ENCODE data around the gene CABCOCO1. TPM values are rescaled to one million over a fixed set of nuclear protein-coding genes. Genes with fewer than 3 reads are reported as not detected.

The CABCOCO1 gene
- total RNA-seq, 4 donors from 2014 or later: 0.94 to 1.6 (median 1.3) TPM

- 71 to 73% methylated on average over 3 of the region's 3 CpGs for WGBS, 2 donors (ENCODE audit: low coverage in 1 of 2)
- ATAC-seq: no peak
- no peak for TF ChIP-seq EP300 (IDR thresholded peaks at IDR 0.05)
- no peak for TF ChIP-seq POLR2A (IDR thresholded peaks at IDR 0.05)
- TF ChIP-seq POLR2AphosphoS5 (IDR thresholded peaks at IDR 0.05): no peak
- TF ChIP-seq CTCF (IDR thresholded peaks at IDR 0.05): no peak
- H3K4me3 ChIP-seq: no peak overlapping the region
- no peaks in the 10 kb centered on the region for H3K36me3 ChIP-seq
- no peaks in the 10 kb centered on the region for H3K9me3 ChIP-seq
- no peak overlapping the region for H3K27ac ChIP-seq
- H3K4me1 ChIP-seq: peaks cover 7 to 43% (median 9%) of the 10 kb centered on the region in 3 donors
- H3K27me3 ChIP-seq: no peaks in the 10 kb centered on the region
Observed at GRCh38 chr10:61757001-61757400, 94.3 kb downstream of the CABCOCO1 start.

GRCh38 chr10:61757525-61758397 lies 95.0 kb downstream of the CABCOCO1 start:
- Histone ChIP-seq H3K27ac (no peak overlapping the region), H3K27me3 (no peaks in the 10 kb centered on the region), H3K4me1 (peaks cover 3 to 36% (median 5%) of the 10 kb centered on the region in 3 donors), H3K9me3 (no peaks in the 10 kb centered on the region), H3K4me3 (no peak overlapping the region), H3K36me3 (no peaks in the 10 kb centered on the region)
- no peak for ATAC-seq
- no peak for TF ChIP-seq POLR2AphosphoS5 (IDR thresholded peaks at IDR 0.05)
- no peak for TF ChIP-seq POLR2A (IDR thresholded peaks at IDR 0.05)
- TF ChIP-seq CTCF (IDR thresholded peaks at IDR 0.05): no peak
- 93 to 97% methylated on average over 2 of the region's 2 CpGs for WGBS, 2 donors (ENCODE audit: low coverage in 1 of 2)

GRCh38 chr10:61758433-61758832 lies 95.7 kb downstream of the CABCOCO1 start:
- no peaks in the 10 kb centered on the region for H3K27me3 ChIP-seq
- no peak overlapping the region for H3K27ac ChIP-seq
- H3K4me1 ChIP-seq: peaks cover 3 to 36% (median 5%) of the 10 kb centered on the region in 3 donors
- no peaks in the 10 kb centered on the region for H3K36me3 ChIP-seq
- 40 to 47% methylated on average over 3 of the region's 3 CpGs for WGBS, 2 donors (ENCODE audit: low coverage in 1 of 2)
- no peak overlapping the region for H3K4me3 ChIP-seq
- no peaks in the 10 kb centered on the region for H3K9me3 ChIP-seq
- TF ChIP-seq CTCF (IDR thresholded peaks at IDR 0.05): no peak
- TF ChIP-seq EP300 (IDR thresholded peaks at IDR 0.05): no peak
- TF ChIP-seq POLR2A (IDR thresholded peaks at IDR 0.05): no peak
- TF ChIP-seq POLR2AphosphoS5 (IDR thresholded peaks at IDR 0.05): no peak
- no peak for ATAC-seq

GRCh38 chr10:61759751-61760150 lies 97.0 kb downstream of the CABCOCO1 start:
- Histone ChIP-seq H3K27me3 (no peaks in the 10 kb centered on the region), H3K36me3 (no peaks in the 10 kb centered on the region), H3K4me1 (peaks cover 0 to 23% (median 5%) of the 10 kb centered on the region in 3 donors), H3K4me3 (no peak overlapping the region), H3K9me3 (no peaks in the 10 kb centered on the region), H3K27ac (no peak overlapping the region)
- TF ChIP-seq POLR2A (IDR thresholded peaks at IDR 0.05) (no peak), CTCF (IDR thresholded peaks at IDR 0.05) (no peak), EP300 (IDR thresholded peaks at IDR 0.05) (no peak), POLR2AphosphoS5 (IDR thresholded peaks at IDR 0.05) (no peak)
- no peak for ATAC-seq
- 90 to 97% methylated on average over 2 to 4 of the region's 4 CpGs for WGBS, 2 donors (ENCODE audit: low coverage in 1 of 2)

All from gastroesophageal sphincter (tissue), 4 donors.